Measurements from ENCODE around the gene ARID3A.

DNA sequence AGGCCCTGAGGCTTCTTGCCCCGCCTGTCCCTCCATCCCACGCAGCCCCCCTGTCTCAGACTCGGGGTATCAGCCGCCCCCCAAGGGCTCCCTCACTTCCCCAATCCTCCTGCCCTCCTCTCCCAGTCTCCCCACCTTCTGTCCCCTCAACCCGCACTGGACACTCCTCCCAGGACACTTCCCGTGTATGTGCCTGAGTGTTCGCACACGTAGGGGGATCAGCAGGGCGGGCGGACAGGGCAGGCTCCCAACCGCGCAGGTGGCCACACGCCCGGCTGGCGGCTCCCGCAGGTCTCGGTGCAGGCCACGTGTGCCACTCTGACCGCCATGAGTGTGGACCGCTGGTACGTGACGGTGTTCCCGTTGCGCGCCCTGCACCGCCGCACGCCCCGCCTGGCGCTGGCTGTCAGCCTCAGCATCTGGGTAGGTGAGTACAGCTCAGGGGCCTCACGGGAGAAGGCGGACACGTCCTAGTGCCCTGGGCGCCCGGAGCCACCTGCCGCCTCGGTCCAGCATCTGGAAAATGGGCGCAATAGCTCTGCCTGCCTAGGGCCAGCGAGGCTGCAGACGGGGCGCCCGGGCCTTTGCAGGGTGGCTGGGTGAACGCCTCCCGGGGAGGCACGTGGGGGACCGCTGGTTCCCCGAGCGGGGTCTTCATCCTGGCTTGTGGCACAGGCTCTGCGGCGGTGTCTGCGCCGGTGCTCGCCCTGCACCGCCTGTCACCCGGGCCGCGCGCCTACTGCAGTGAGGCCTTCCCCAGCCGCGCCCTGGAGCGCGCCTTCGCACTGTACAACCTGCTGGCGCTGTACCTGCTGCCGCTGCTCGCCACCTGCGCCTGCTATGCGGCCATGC lies 6.4 kb upstream of the ARID3A start:
- TF ChIP-seq RCOR1 (IDR thresholded peaks at IDR 0.05; ENCODE audit: insufficient replicate concordance, low read length) (no peak), USF2 (IDR thresholded peaks at IDR 0.05; ENCODE audit: low read depth, low read length) (no peak), POLR2A (IDR thresholded peaks at IDR 0.05; ENCODE audit: low read depth, low read length) (no peak), MXI1 (IDR thresholded peaks at IDR 0.05; ENCODE audit: borderline replicate concordance, low read depth, low read length) (no peak), FOS (IDR thresholded peaks at IDR 0.05; ENCODE audit: low read depth, low read length) (no peak)
- TF ChIP-seq, protein P1, sequence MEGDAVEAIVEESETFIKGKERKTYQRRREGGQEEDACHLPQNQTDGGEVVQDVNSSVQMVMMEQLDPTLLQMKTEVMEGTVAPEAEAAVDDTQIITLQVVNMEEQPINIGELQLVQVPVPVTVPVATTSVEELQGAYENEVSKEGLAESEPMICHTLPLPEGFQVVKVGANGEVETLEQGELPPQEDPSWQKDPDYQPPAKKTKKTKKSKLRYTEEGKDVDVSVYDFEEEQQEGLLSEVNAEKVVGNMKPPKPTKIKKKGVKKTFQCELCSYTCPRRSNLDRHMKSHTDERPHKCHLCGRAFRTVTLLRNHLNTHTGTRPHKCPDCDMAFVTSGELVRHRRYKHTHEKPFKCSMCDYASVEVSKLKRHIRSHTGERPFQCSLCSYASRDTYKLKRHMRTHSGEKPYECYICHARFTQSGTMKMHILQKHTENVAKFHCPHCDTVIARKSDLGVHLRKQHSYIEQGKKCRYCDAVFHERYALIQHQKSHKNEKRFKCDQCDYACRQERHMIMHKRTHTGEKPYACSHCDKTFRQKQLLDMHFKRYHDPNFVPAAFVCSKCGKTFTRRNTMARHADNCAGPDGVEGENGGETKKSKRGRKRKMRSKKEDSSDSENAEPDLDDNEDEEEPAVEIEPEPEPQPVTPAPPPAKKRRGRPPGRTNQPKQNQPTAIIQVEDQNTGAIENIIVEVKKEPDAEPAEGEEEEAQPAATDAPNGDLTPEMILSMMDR (conservative IDR thresholded peaks at IDR 0.05; ENCODE audit: low read depth, low read length), result no peak

Data from IMR-90 (cell line).